ENCODE data around the gene SMAP1.

Gene SMAP1

DNA sequence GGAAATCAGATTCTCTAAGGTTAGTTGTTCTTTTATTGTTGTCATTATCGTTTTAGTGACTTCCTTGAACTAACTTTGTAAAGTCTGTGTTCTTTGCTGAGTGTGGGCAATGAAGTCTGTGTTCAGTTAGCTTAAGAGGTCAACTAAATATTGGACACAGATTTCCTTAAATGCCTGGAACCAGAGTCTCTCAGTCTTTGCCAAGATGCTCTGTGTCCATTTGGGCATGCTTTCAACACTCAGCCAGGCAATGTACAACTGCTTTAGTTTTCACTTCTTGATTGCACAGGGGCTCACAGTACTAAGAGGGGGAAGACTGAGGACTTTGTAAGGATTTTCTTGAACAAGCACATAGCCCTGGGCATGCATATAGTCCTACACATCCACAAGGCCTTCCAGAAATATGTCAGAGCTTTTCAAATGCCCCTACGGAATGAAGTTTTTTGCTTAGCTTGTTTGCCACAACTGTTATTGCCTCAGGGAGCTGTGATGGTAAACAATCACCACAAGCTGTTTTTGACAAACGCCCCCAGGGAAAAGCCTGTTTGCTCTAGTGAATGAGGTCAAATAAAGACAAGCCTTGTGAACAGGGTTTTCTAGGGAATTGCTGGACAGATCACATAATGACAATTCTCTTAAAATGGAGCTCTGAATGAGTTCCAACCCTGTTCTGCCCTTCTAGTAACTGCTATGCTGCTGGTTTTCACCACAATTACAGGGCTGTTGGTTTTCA, 206.7 kb downstream of the SMAP1 start:
- no peak for FAIRE-seq
- no peak for TF ChIP-seq POLR2A (IDR thresholded peaks at IDR 0.05; ENCODE audit: low read depth, low read length)
- no peak for TF ChIP-seq TAF1 (IDR thresholded peaks at IDR 0.05; ENCODE audit: borderline replicate concordance, low read depth, low read length)
- no peak for TF ChIP-seq POLR2AphosphoS5 (IDR thresholded peaks at IDR 0.05; ENCODE audit: low read depth, low read length)

DNA sequence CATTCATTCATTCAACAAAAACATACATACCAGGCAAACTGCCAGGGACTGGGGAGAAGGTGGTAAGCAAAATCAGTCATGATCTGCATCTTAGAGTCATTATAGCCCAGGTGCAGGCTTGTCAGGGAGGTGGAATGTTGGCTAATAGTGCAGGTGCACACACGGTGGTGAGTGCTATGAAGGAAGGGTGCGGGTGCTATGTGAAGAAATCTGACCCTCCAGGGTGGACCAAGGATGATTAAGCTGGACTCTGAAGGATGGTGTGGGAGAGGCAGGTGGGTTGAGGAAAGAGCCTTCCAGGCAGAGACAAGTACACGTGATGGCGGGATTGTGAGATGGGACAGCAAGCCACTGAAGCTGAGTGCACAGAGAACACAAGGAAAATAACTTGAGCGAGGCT, 211.8 kb downstream of the SMAP1 start:
- FAIRE-seq (no peak), DNase-seq (ENCODE audit: insufficient read length) (no peak)
- TF ChIP-seq TAF1 (IDR thresholded peaks at IDR 0.05; ENCODE audit: borderline replicate concordance, low read depth, low read length) (no peak), POLR2AphosphoS5 (IDR thresholded peaks at IDR 0.05; ENCODE audit: low read depth, low read length) (no peak), POLR2A (IDR thresholded peaks at IDR 0.05; ENCODE audit: low read depth, low read length) (no peak)

More for the DNA sequence above, 206.7 kb downstream of the SMAP1 start:
- no peak for DNase-seq (ENCODE audit: insufficient read length)

DNA sequence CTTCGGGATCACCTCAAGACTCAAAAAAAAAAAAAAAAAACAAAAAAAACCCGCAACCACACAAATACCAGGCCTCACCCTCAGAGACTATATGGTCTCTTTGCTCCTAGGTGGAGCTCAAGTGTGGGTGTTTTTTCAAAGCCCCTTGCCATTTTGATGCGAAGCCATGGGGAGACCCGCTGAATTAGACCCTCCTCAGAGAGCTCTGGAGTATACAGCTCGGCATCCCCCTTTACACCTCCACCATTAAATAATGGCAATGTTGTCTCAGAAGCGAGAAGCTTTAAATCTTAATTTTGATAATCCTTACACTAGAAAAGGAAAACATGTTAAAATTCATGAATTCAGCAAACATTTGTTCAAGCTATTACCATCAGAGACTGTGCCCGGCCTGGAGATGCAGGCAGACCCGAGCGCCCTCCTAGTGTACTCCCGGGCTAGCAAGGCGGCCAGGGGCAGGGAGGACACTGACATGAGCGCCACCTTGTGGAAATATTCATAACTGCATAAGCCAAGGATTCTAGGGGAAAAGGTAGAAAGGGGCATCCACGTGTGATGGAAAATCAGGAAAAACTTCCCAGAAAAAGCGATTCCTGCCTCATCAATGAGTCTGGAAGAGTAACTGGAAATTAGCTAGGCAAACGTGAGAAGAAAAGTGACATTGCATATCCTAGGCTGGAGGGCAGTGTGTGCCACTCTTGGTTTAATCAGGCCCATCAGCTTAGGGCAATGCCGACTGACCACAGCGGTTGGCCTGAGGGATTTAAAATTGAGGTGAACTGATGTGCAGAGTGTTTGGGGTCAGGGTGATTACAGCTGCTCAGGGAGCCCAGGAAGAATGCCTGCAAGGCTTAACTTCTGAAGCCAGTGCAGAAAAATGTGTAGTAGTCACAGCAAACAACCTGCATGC, 216.6 kb downstream of the SMAP1 start:
- TF ChIP-seq POLR2AphosphoS5 (IDR thresholded peaks at IDR 0.05; ENCODE audit: low read depth, low read length) (no peak), POLR2A (IDR thresholded peaks at IDR 0.05; ENCODE audit: low read depth, low read length) (no peak), TAF1 (IDR thresholded peaks at IDR 0.05; ENCODE audit: borderline replicate concordance, low read depth, low read length) (no peak)
- DNase-seq (ENCODE audit: insufficient read length) (peak; percentile 51), FAIRE-seq (peak; percentile 80)

DNA sequence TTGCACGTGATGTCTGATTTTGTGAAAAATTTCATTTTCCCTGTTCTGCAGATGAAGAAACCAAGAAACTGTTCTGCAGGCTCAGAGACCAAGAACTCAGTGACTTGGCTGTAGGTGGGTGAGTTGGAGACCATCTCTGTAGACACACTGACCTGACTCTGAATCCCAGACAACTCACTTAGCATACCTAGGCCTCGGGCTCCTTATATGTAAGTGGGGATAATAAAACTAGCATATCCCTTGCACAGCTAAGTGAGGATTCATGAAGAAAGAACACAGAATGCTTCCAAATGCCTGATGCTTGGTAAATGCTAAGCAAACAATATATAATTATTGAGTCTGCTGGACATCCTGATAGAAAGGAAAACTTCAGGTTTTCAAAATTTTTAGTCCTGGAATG, 218.4 kb downstream of the SMAP1 start:
- FAIRE-seq (no peak), DNase-seq (ENCODE audit: insufficient read length) (no peak)
- no peak for TF ChIP-seq TAF1 (IDR thresholded peaks at IDR 0.05; ENCODE audit: borderline replicate concordance, low read depth, low read length)
- TF ChIP-seq POLR2AphosphoS5 (IDR thresholded peaks at IDR 0.05; ENCODE audit: low read depth, low read length): no peak

DNA sequence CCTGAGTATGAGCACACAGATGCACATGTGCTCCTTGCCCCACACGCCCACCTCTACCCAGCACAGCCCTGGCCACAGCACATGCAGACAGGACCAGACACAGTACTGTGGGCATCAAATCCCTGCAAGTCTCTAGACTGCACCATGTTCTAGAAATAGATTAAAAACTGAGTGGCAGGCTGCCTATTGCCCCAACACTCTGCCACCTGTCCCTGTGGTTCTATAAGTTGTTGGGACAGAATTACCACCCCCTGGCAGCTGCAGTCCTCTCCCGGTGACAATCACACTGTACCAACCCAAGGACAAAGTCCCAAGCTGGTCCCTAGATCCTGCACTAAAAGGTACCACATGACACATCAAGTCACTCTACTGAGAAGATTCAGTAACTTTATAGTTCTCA, 219.0 kb downstream of the SMAP1 start:
- no peak for FAIRE-seq
- no peak for DNase-seq (ENCODE audit: insufficient read length)
- TF ChIP-seq TAF1 (IDR thresholded peaks at IDR 0.05; ENCODE audit: borderline replicate concordance, low read depth, low read length) (no peak), POLR2A (IDR thresholded peaks at IDR 0.05; ENCODE audit: low read depth, low read length) (no peak), POLR2AphosphoS5 (IDR thresholded peaks at IDR 0.05; ENCODE audit: low read depth, low read length) (no peak)

DNA sequence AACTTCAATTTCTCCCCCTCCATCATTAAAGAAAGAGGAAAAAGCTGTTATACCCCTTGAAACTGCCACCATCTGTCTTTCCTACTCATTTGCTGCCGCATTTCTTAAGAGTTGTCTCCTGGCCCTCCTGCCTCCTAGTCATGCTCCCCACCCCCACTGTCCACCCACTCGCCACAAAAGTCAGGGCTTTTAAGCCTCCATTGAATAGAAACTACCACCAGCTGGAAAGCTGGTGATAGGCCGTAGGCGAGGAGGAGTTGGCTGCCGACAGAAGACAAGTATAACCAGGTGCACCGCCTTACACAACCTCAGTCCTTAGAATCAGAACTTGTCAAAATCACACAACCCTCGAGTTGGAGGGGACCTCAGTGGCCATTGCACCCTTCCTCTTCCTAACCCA, 221.6 kb downstream of the SMAP1 start:
- DNase-seq (ENCODE audit: insufficient read length): no peak
- TF ChIP-seq TAF1 (IDR thresholded peaks at IDR 0.05; ENCODE audit: borderline replicate concordance, low read depth, low read length) (no peak), POLR2A (IDR thresholded peaks at IDR 0.05; ENCODE audit: low read depth, low read length) (no peak), POLR2AphosphoS5 (IDR thresholded peaks at IDR 0.05; ENCODE audit: low read depth, low read length) (no peak)
- no peak for FAIRE-seq

DNA sequence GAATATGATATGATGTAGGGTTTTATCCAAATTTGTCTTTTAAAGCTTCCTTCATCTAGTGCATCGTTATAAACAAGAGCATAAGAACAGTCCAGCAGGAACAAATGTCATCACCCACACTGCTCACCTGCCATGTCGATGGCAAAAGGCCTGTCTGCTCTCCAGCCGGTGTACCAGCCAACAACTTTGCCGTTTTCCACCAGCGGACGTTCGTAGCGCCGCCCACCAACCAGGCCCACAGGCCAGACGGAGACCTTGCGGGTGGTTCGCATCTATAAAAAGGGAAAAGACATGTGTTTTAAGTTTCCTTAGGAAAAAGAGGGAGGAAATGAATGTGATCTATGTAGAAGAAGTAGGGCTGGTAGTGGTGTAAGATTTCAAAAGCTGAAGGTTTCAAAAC, 226.3 kb downstream of the SMAP1 start:
- FAIRE-seq (no peak), DNase-seq (ENCODE audit: insufficient read length) (no peak)
- TF ChIP-seq POLR2A (IDR thresholded peaks at IDR 0.05; ENCODE audit: low read depth, low read length) (no peak), TAF1 (IDR thresholded peaks at IDR 0.05; ENCODE audit: borderline replicate concordance, low read depth, low read length) (no peak), POLR2AphosphoS5 (IDR thresholded peaks at IDR 0.05; ENCODE audit: low read depth, low read length) (no peak)

DNA sequence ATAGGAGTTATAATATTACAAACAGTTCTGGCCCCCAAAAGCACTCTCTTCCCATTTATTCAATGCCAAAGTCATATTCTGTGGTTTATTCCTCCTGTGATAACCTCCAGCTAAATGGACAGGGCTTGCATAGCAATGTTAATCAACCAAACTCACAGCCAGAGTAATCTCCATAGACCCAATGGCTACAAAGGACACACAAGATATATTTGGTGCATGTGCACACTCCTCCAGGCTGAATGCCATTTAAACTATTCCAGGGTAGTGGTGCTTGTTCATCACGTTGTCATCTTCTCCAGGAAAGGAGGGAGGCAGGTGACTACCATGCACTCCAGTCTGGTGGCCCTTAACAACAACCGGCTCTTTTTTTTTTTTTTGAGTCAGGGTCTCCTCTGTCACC, 232.4 kb downstream of the SMAP1 start:
- DNase-seq (ENCODE audit: insufficient read length) (no peak), FAIRE-seq (no peak)
- no peak for TF ChIP-seq TAF1 (IDR thresholded peaks at IDR 0.05; ENCODE audit: borderline replicate concordance, low read depth, low read length)
- no peak for TF ChIP-seq POLR2A (IDR thresholded peaks at IDR 0.05; ENCODE audit: low read depth, low read length)
- no peak for TF ChIP-seq POLR2AphosphoS5 (IDR thresholded peaks at IDR 0.05; ENCODE audit: low read depth, low read length)

DNA sequence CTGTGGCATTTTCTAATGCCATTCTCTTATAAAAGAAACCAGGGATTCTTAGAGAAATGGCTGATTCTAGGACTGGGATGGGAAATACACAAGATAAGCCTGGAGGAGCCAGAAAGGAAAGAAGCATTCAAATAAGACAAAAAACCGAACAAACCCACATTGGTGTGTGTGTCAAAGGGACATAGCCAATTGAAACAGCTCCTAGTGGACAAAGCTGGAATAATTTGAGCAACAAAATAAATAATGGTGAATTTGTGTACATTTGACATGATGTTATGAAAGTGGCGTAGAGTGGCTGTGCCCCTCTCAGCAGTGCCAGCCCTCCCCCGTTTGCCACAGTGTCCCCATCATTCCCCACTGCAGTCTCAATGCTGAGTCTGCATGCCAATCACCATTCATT, 233.6 kb downstream of the SMAP1 start:
- DNase-seq (ENCODE audit: insufficient read length) (no peak), FAIRE-seq (no peak)
- TF ChIP-seq POLR2A (IDR thresholded peaks at IDR 0.05; ENCODE audit: low read depth, low read length) (no peak), POLR2AphosphoS5 (IDR thresholded peaks at IDR 0.05; ENCODE audit: low read depth, low read length) (no peak), TAF1 (IDR thresholded peaks at IDR 0.05; ENCODE audit: borderline replicate concordance, low read depth, low read length) (no peak)

DNA sequence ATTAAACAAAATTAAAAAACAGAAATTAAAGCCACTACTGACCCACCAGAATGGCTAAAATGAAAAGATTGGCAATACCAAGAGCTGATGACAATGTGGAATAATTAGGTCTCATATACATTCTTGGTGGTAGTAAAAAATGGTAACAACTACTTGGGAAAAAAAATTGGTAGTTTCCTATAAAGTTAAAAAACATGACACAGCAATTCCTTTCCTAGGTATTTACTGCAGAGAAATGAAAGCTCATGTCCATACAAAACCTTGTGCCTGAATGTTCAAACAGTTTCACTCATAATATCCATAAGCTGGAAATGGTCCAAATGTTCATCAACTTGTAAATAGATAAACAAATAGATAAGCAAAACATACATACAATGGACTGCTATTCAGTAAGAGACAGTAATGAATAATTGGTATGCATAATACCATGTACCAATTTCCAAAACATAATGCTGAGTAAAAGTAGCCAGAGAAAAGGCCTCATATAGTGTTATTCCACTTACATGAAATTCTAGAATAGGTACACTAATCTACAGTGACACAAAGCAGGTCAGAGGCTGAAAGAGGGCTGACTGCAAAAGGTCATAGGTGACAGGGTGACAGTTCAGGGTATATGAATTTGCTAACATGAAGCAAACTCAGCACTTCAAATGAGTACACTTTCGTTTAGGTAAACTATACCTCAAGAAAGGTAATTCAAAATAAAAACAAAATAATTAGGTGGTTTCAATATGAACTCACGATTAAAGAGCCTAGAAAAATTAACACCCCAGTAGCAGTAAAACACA, 236.2 kb downstream of the SMAP1 start:
- no peak for FAIRE-seq
- TF ChIP-seq POLR2AphosphoS5 (IDR thresholded peaks at IDR 0.05; ENCODE audit: low read depth, low read length) (no peak), TAF1 (IDR thresholded peaks at IDR 0.05; ENCODE audit: borderline replicate concordance, low read depth, low read length) (no peak), POLR2A (IDR thresholded peaks at IDR 0.05; ENCODE audit: low read depth, low read length) (no peak)

DNA sequence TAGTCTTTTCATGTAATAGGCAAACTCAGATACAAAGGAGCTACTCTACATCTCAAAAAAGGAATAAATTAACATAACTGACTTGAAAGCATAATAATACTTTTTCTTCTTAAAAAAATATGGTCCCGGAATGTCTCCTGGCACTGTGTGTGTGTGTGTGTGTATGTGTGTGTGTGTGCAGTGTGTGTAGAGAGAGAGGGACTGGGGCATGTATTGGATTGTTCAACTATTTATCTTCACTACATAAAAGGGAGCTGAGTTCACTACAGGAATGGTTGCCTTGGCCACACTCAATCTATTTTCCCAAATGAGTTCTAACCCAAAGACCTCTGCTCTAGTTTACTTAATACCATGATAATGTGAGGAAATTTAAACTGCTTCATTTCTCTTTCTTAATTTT, 238.1 kb downstream of the SMAP1 start:
- FAIRE-seq: no peak

More for the DNA sequence above, 236.2 kb downstream of the SMAP1 start:
- no peak for DNase-seq (ENCODE audit: insufficient read length)

More for the DNA sequence above, 238.1 kb downstream of the SMAP1 start:
- TF ChIP-seq POLR2A (IDR thresholded peaks at IDR 0.05; ENCODE audit: low read depth, low read length) (no peak), POLR2AphosphoS5 (IDR thresholded peaks at IDR 0.05; ENCODE audit: low read depth, low read length) (no peak), TAF1 (IDR thresholded peaks at IDR 0.05; ENCODE audit: borderline replicate concordance, low read depth, low read length) (no peak)
- DNase-seq (ENCODE audit: insufficient read length): no peak

All from GM12892 (cell line).